ENCODE results near the gene CCL13.

The CCL13 gene

DNA sequence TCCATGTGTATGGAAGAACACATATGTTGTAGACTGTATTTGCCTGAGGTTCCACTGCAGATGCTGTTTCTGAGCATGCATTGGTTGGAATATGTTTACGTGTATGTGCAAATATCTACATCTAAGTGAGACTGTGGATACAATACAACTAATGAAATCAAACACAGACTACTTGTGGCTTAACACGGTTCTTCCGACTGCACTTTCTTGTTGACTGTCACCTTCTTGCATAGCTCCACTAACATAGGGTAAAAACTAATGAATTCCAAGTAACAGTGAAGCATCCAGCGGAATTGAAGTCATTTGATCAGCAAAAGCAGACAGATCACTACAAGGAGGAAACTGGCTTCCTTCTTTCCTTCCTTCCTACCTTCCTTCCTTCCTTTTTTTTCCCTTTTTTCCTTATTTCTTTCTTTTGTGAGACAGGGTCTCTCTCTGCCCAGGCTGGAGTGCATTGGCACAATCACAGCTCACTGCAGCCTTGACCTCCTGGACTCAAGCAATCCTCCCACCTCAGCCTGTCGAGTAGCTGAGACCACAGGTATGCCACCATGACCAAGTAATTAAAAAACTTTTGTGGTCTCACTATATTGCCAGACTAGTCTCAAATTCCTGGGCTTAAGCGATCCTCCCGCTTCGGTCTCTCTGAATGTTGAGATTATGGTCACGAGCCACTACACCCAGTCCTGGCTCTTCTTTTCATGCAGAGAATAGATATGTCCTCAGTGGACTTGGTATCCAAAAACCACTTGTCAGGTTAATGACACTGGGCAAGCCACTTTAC lies 28.7 kb downstream of the CCL13 start:
- DNase-seq (ENCODE audit: low spot score) = no peak

DNA sequence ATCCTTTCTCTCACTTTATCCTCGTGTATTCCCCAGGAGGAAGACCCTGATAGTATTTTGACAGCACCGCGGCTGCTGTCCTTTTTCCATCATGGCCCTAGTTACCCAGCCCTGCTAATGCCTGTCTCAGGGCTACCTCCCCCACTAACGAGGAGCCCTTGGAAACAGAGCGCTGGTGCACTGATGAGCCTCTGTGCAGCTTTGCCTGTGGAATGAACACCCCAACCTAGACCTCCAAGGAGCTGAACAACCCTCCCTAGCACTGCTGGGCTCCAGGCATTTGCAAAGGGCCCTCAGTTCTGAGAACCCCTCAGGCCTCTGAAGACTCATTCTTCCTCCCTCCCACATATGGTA lies 30.0 kb downstream of the CCL13 start:
- no peak for DNase-seq (ENCODE audit: low spot score)

DNA sequence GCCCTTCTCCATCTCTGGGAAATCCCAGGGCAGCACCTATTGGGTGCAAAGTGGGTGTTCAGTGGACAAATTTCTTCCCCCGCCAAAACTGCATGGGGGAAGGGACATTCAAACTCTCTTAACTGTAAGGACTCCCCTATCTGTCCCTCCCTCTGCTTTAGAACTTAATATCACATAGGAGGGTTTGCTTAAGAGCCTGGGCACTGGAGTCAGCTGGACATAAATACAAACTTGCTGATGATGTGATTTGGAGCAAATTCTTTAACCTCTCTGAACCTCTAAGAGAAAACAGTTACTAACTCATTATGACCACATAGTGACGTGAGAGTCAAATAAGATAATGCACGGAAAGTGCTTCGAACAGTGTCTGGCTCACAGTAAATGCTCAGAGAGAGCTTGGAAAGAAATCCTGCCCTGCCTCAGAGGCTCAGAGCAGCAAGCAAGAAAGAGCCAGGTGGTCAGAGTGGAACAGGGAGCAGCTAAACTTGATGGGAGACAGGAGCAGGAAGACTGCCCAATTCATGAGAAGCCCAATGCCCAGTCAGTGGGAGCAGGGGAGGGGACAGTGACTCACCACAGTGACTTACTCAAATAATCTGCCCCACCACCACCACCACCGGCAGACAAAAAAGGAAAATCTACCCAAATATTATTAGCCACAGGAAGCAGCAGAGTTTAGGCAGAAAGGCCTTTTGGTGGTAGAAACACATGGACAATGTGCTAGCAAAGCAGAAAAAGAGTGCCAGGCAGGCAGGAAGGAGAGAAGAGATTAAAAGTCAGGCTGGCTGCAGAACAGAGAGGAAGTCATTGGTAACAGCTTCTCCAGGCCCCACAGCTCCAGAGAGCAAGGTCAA lies 30.6 kb downstream of the CCL13 start:
- DNase-seq (ENCODE audit: low spot score) = no peak

DNA sequence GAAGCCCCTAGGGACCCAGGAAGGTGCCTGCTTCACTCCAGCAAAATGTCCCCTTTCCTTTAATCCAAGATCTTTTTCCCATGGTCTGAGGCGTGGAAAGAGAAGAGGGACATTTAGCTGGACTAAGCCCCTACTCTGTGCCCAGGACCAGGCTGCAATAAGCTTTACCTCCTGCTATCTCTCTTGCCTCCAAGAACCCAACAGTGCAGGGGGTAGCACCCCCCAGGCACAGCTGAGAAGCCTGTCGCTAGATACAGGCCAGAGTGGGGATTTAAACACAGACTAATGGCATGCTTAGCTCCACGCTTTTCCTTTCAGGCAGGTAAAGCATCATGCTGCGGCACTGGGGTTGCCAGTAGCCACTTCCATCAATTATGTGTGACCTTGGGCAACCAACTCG lies 31.3 kb downstream of the CCL13 start:
- DNase-seq (ENCODE audit: low spot score) = no peak

DNA sequence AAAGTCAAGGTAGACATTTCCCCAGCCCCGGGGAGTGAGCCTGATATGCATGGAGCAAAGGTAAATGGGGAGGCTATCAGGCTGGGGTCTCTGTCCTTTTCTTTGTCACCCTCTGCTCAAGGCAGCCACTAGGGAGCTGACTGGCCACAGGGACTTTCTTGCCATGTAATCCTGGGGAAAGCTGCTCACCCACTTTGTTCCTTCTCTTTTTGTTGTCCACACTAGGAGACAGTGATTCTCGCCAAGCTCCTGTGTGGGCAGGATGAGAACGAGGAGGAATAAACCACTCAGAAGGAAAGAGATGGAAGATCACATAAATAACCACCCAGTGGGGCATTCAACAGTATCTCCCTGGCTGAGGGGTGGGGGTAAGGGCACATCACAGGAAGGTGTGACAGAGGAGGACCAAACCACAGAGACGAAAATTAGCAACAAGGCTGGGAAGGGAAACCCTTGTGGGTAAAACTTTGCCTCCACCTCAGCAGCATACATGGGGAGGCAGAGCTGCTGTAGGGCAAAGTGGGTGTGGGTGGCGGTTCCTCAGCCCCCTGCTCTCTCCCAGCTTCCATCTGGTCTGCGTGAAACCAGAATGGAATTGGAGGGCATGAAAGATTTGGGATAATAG lies 33.0 kb downstream of the CCL13 start:
- DNase-seq (ENCODE audit: low spot score) = no peak

DNA sequence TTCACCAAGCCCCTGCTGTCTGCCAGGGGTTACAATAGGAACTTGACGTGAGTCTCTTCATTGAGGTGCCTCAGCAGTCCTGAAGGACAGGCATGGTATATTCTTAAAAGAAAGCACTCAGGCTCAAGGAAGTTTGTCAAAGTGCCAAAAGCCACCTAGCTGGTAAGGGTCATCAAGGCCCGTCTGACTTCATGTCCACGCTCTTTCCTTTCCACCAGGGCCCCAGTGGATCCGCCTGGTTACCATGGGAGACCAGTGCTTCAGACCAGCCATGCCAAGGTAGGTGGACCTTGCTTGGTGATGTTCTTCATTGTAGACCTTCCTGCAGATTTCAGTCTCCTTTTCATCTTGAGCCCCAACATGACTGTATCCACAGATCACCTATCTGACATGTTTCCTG lies 34.4 kb downstream of the CCL13 start:
- DNase-seq (ENCODE audit: low spot score) = no peak

DNA sequence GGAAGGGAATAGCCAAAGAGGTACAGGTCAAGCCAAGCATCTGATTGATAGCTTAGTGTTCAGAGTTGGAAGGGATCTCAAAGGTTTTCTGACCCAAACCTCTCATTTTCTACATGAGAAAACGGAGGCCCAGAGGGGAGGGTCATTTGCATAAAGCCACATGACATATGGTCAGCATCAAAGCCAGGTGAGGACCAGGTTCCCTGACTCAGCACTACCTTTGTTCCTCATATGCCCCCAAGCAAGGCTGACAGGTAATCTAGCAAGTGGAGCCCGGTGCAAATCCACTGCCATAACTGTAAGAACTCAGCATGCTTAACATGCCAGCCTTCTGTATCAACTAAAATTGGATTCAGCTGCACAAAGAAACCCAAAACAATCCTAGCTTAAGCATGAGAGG lies 35.0 kb downstream of the CCL13 start:
- DNase-seq (ENCODE audit: low spot score) = no peak

DNA sequence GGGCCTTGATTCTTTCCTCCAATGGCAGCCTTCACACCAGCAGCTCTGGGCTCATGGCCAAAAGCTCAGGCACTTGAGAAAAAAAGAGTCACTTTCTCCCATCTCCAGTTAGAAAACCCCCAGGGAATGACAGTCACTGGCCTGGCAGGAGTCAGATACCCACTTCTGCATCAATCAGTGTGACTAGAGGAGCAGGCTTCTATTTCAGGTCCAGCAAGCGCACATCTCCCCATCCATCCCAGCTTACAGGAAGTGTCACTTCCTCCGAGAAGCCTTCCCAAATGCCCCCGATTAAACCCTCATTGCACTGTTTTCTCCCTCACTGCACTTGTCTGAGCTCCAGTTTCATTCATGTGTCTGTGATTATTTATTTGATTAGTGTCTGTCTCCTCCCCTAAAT lies 37.1 kb downstream of the CCL13 start:
- no peak for DNase-seq (ENCODE audit: low spot score)

DNA sequence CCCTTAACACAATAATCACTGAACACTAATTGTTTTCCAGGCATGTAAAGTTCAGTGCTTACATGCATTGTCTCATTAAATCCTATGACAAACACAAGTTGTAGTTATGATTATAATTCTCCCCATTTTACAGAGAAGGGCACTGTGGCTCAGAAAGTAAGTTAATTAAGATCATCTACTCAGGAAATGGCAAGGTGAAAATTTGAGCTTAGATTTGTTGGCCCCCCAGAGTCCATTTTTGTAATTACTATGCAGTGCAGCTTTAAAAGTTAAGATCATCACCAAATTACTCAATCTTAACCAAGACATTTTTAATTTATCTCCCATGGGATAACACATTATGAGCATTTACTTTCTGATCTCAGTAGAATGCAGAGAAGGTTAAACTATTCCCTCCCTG lies 41.0 kb downstream of the CCL13 start:
- DNase-seq (ENCODE audit: low spot score) = no peak

DNA sequence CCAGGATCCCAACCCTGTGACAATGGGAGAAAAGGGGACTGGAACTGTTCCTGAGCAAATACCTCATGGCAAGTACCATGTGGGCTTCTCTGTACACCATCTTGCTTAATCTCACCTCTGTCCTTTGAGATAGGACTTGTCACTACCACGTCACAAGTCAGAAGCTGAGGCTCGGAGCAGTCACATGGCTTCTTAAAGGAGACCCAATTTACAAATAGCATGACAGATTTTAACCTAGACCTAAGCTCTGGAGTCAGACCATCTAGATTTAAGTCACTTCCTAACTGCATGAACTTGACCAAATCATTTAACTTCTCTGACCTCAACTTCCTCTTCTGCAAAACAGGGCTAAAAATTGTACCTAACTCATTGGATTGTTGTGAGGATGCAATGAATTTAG lies 42.7 kb downstream of the CCL13 start:
- no peak for DNase-seq (ENCODE audit: low spot score)

DNA sequence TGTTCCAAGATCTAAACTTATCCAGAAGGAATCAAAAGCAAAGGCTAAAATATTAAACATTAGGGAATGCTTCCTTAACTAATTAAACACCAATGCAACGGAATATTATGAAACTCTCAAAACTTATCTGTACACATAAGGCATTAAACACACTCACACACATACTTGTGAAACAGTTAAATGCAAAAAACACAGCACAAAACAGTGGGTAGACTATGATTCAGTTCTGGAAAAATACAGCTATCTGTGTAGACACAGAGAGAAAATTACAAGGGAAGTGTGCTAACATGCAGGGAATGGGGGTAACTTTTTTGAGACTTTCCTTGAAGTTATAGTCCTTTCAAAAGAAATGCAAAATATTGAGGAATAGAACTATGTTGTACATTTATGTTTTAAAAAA lies 43.4 kb downstream of the CCL13 start:
- no peak for DNase-seq (ENCODE audit: low spot score)

DNA sequence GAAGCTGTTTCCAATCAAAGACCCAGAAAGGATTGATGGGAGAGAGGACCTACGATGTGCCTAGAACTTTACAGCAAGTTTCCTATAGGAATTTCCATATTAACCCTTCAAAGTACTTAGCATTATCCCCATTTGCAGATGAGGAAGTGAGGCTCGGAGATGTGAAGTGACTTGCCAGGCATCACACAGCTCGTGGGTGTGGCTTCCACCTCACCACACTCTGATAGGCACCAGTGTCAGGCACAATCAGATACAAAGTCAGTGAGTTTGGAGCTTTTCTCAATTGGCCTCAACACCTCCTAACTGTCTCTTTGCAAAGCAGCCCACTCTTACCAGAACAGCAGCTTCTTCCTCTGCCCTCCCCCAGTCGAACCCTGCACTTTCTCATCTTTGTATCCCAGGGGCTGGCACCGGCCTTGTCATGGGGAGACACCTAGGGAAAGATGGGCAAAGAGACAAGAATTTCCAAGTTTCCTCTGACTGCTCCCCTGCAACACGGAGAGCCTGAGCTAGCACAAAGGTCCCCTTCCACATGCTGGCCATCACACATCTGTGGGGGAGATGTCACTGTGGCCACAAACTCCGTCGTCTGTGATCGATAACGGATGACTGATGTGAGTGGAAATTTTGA lies 44.1 kb downstream of the CCL13 start:
- no peak for DNase-seq (ENCODE audit: low spot score)

DNA sequence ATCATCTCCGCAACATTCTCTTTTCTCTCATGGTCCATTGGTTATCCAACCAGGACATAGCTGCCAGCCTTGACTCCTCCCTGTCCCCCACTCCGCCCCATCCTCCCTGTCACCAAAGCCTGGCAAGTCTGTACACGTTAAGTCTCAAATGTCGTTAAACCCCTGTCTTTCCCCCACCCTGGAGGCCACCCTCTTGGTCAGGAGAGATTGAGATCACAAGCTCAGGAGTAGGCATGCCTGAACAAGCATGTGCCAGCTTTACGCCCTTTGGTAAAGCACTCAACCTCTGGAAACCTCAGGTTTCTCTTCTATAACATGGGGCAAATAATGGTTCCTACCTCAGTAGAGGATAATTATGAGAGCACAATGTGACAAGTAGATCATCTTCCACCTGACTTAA lies 44.9 kb downstream of the CCL13 start:
- DNase-seq (ENCODE audit: low spot score) = no peak

DNA sequence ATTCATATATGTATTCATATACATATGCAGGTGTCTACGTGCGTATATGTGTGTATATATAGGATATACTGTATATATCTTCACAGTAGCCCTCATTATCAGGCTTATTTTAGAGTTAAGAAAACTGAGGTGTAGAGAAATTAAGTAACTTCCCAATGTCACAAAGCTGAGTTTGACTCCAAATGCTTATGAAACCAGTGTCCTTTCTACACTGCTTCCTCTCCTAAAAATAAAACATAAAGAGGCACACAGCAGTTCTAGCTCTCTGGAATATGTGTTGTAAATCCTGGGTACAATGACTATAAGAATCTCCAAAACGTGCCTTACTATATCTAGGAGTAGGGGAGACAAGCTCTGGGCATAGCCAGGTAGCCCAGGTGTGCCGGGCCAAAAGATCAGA lies 46.7 kb downstream of the CCL13 start:
- no peak for DNase-seq (ENCODE audit: low spot score)

DNA sequence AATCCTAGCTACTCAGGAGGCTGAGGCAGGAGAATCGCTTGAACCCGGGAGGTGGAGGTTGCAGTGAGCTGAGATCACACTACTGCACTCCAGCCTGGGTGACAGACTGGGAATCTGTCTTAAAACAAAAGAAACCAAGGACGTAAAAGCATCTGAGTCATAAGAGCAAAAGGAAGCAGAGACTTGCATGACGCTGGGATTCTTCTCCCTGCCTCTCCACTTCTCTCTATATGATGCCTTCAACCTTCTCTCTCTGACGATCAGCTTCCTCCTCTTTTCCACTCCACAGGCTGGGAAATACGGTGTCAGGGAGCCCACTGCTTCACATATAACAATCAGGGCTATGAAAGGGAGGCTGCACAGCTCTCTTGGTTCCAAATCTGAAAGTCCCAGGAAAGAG lies 49.9 kb downstream of the CCL13 start:
- DNase-seq (ENCODE audit: low spot score) = no peak

Data from D341Med (cell line).